DND-41 (cell line): Measurements from ENCODE around the gene G3BP1.

ENCODE experiments used
- CTCF ChIP-seq: IDR thresholded peaks from 2 replicates; pipeline ENCODE4 v1.5.1; 2012; ENCODE audit warnings: borderline replicate concordance, low read length, moderate library complexity, mild to moderate bottlenecking; ENCODE audit not compliant: poor library complexity, severe bottlenecking; ENCODE audit errors: extremely low read depth
- EZH2 ChIP-seq: IDR thresholded peaks from 3 replicates; pipeline ENCODE4 v1.6.1; 2012; ENCODE audit warnings: borderline replicate concordance, low read depth, mild to moderate bottlenecking, moderate library complexity, low read length, inconsistent platforms; ENCODE audit not compliant: severe bottlenecking

GRCh38 chr5:151811593-151812321 is 40.0 kb downstream of the G3BP1 start:
- no peak for TF ChIP-seq CTCF
- no peak for TF ChIP-seq EZH2
